Measurements from ENCODE around the gene ATL3.
"Not testable (repeated sequence)": the region's sequence is repeated elsewhere in the genome, so short reads cannot be mapped to it uniquely, and the experiment has no call there.

The ATL3 gene

GRCh38 chr11:63699896-63700295, 28.7 kb upstream of the ATL3 start:
- no peak overlapping the region for H3K27ac ChIP-seq (ENCODE audit: low read length)
- no peaks in the 10 kb centered on the region for H3K9me3 ChIP-seq (ENCODE audit: insufficient read depth, low read depth, low read length)
- H3K4me3 ChIP-seq (ENCODE audit: low read length) = no peak overlapping the region
- no peaks in the 10 kb centered on the region; the same call in 1 of the 2 replicates for H3K36me3 ChIP-seq (ENCODE audit: insufficient read depth, low read depth, low read length)
- H3K9ac ChIP-seq (ENCODE audit: low read depth, low read length) = no peak overlapping the region
- H3K27me3 ChIP-seq (ENCODE audit: insufficient read depth, low read length) = no peaks in the 10 kb centered on the region
- H3K4me1 ChIP-seq (ENCODE audit: insufficient read depth, low read length) = peaks cover 5% of the 10 kb centered on the region

GRCh38 chr11:63698976-63699733, 28.0 kb upstream of the ATL3 start:
- Histone ChIP-seq H3K36me3 (ENCODE audit: insufficient read depth, low read depth, low read length) (no peaks in the 10 kb centered on the region; the same call in 1 of the 2 replicates), H3K4me1 (ENCODE audit: insufficient read depth, low read length) (peaks cover 5% of the 10 kb centered on the region), H3K27ac (ENCODE audit: low read length) (no peak overlapping the region), H3K27me3 (ENCODE audit: insufficient read depth, low read length) (no peaks in the 10 kb centered on the region), H3K4me3 (ENCODE audit: low read length) (no peak overlapping the region), H3K9ac (ENCODE audit: low read depth, low read length) (no peak overlapping the region), H3K9me3 (ENCODE audit: insufficient read depth, low read depth, low read length) (no peaks in the 10 kb centered on the region)

GRCh38 chr11:63694596-63694995, 23.4 kb upstream of the ATL3 start:
- Histone ChIP-seq H3K9me3 (ENCODE audit: insufficient read depth, low read depth, low read length) (no peaks in the 10 kb centered on the region), H3K4me3 (ENCODE audit: low read length) (no peak overlapping the region), H3K27ac (ENCODE audit: low read length) (no peak overlapping the region), H3K36me3 (ENCODE audit: insufficient read depth, low read depth, low read length) (no peaks in the 10 kb centered on the region; the same call in 1 of the 2 replicates), H3K27me3 (ENCODE audit: insufficient read depth, low read length) (no peaks in the 10 kb centered on the region), H3K4me1 (ENCODE audit: insufficient read depth, low read length) (peaks cover 5% of the 10 kb centered on the region; the same call in 1 of the 2 replicates), H3K9ac (ENCODE audit: low read depth, low read length) (no peak overlapping the region)

GRCh38 chr11:63687845-63688244, 16.7 kb upstream of the ATL3 start:
- H3K4me3 ChIP-seq (ENCODE audit: low read length) = no peak overlapping the region
- H3K4me1 ChIP-seq (ENCODE audit: insufficient read depth, low read length) = peaks cover 27% of the 10 kb centered on the region
- H3K36me3 ChIP-seq (ENCODE audit: insufficient read depth, low read depth, low read length) = 0 out of 2 replicates have a peak, but pooled peaks cover 4% of the 10 kb centered on the region
- H3K9me3 ChIP-seq (ENCODE audit: insufficient read depth, low read depth, low read length) = no peaks in the 10 kb centered on the region
- H3K27me3 ChIP-seq (ENCODE audit: insufficient read depth, low read length) = no peaks in the 10 kb centered on the region
- H3K9ac ChIP-seq (ENCODE audit: low read depth, low read length) = no peak overlapping the region
- H3K27ac ChIP-seq (ENCODE audit: low read length) = no peak overlapping the region

GRCh38 chr11:63686926-63687325, 15.8 kb upstream of the ATL3 start:
- no peak overlapping the region for H3K4me3 ChIP-seq (ENCODE audit: low read length)
- 0 out of 2 replicates have a peak, but pooled peaks cover 4% of the 10 kb centered on the region for H3K36me3 ChIP-seq (ENCODE audit: insufficient read depth, low read depth, low read length)
- H3K9me3 ChIP-seq (ENCODE audit: insufficient read depth, low read depth, low read length) = no peaks in the 10 kb centered on the region
- H3K27ac ChIP-seq (ENCODE audit: low read length) = no peak overlapping the region
- no peak overlapping the region for H3K9ac ChIP-seq (ENCODE audit: low read depth, low read length)
- H3K4me1 ChIP-seq (ENCODE audit: insufficient read depth, low read length) = peaks cover 27% of the 10 kb centered on the region
- H3K27me3 ChIP-seq (ENCODE audit: insufficient read depth, low read length) = no peaks in the 10 kb centered on the region

GRCh38 chr11:63685158-63685721, 14.1 kb upstream of the ATL3 start:
- H3K4me1 ChIP-seq (ENCODE audit: insufficient read depth, low read length) = peaks cover 32% of the 10 kb centered on the region
- H3K36me3 ChIP-seq (ENCODE audit: insufficient read depth, low read depth, low read length); H3K27me3 ChIP-seq (ENCODE audit: insufficient read depth, low read length); H3K4me3 ChIP-seq (ENCODE audit: low read length); H3K9ac ChIP-seq (ENCODE audit: low read depth, low read length); H3K27ac ChIP-seq (ENCODE audit: low read length); H3K9me3 ChIP-seq (ENCODE audit: insufficient read depth, low read depth, low read length): not testable (repeated sequence)

- no peaks in the 10 kb centered on the region for H3K9me3 ChIP-seq (ENCODE audit: insufficient read depth, low read depth, low read length)
- no peaks in the 10 kb centered on the region for H3K27me3 ChIP-seq (ENCODE audit: insufficient read depth, low read length)
- H3K9ac ChIP-seq (ENCODE audit: low read depth, low read length) = peak overlapping the region; percentile 79
- H3K4me3 ChIP-seq (ENCODE audit: low read length) = peak overlapping the region; percentile 95
- peaks cover 18% of the 10 kb centered on the region for H3K4me1 ChIP-seq (ENCODE audit: insufficient read depth, low read length)
- no peak overlapping the region for H3K27ac ChIP-seq (ENCODE audit: low read length)
- 0 out of 2 replicates have a peak, but pooled peaks cover 4% of the 10 kb centered on the region for H3K36me3 ChIP-seq (ENCODE audit: insufficient read depth, low read depth, low read length)
These were observed 12.2 kb upstream of the ATL3 start for GRCh38 chr11:63683133-63683991.

GRCh38 chr11:63682066-63683021, 11.2 kb upstream of the ATL3 start:
- Histone ChIP-seq H3K27ac (ENCODE audit: low read length) (no peak overlapping the region), H3K9ac (ENCODE audit: low read depth, low read length) (peak overlapping the region; percentile 79), H3K9me3 (ENCODE audit: insufficient read depth, low read depth, low read length) (no peaks in the 10 kb centered on the region), H3K27me3 (ENCODE audit: insufficient read depth, low read length) (no peaks in the 10 kb centered on the region), H3K4me3 (ENCODE audit: low read length) (peak overlapping the region; percentile 95), H3K4me1 (ENCODE audit: insufficient read depth, low read length) (peaks cover 15% of the 10 kb centered on the region; the same call in 1 of the 2 replicates), H3K36me3 (ENCODE audit: insufficient read depth, low read depth, low read length) (0 out of 2 replicates have a peak, but pooled peaks cover 4% of the 10 kb centered on the region)

- peaks cover 15% of the 10 kb centered on the region; the same call in 1 of the 2 replicates for H3K4me1 ChIP-seq (ENCODE audit: insufficient read depth, low read length)
- peak within 1 kb of the TSS; percentile 57 for H3K27ac ChIP-seq (ENCODE audit: low read length)
- peak within 1 kb of the TSS; percentile 95 for H3K4me3 ChIP-seq (ENCODE audit: low read length)
- H3K9ac ChIP-seq (ENCODE audit: low read depth, low read length) = peak within 1 kb of the TSS; percentile 79; the same call in 1 of the 2 replicates
- H3K27me3 ChIP-seq (ENCODE audit: insufficient read depth, low read length) = no peaks in the 10 kb centered on the region
- no peaks in the 10 kb centered on the region for H3K9me3 ChIP-seq (ENCODE audit: insufficient read depth, low read depth, low read length)
- no peaks in the 10 kb centered on the region for H3K36me3 ChIP-seq (ENCODE audit: insufficient read depth, low read depth, low read length)
These were observed 10.3 kb upstream of the ATL3 start, which contains the start of gene RTN3 for GRCh38 chr11:63681321-63682065. Gene RTN3 (plus strand): TSS chr11:63681500. CDS start chr11:63681637, 137 bp downstream.

GRCh38 chr11:63680834-63681320, 9.7 kb upstream of the ATL3 start:
- Histone ChIP-seq H3K4me3 (ENCODE audit: low read length) (peak overlapping the region; percentile 95), H3K9me3 (ENCODE audit: insufficient read depth, low read depth, low read length) (no peaks in the 10 kb centered on the region), H3K9ac (ENCODE audit: low read depth, low read length) (peak overlapping the region; percentile 44; the same call in 1 of the 2 replicates)

More at GRCh38 chr11:63680834-63681320, 9.7 kb upstream of the ATL3 start:
- no peaks in the 10 kb centered on the region for H3K36me3 ChIP-seq (ENCODE audit: insufficient read depth, low read depth, low read length)
- H3K27me3 ChIP-seq (ENCODE audit: insufficient read depth, low read length) = no peaks in the 10 kb centered on the region
- peaks cover 15% of the 10 kb centered on the region; the same call in 1 of the 2 replicates for H3K4me1 ChIP-seq (ENCODE audit: insufficient read depth, low read length)
- H3K27ac ChIP-seq (ENCODE audit: low read length) = no peak overlapping the region

Measured in iPS-20b (cell line).